GM12878 (cell line): ENCODE results near the gene NECTIN1. TPM values are rescaled to one million over a fixed set of nuclear protein-coding genes. Genes with fewer than 3 reads are reported as not detected.

Experiments used
- ATF2 ChIP-seq: IDR thresholded peaks from 2 replicates; pipeline ENCODE4 v1.6.1; 2012; ENCODE audit warnings: low read length, inconsistent platforms
- BHLHE40 ChIP-seq, 2 experiments: fragments of 450-650 bp in 1 of 2; IDR thresholded peaks; 2 replicates each; pipeline ENCODE4 v1.6.1; 2011 to 2017; ENCODE audit warnings: low read depth in 2 of 2, borderline replicate concordance in 1 of 2, improper control_type of control experiment in 1 of 2, low read length in 1 of 2, mild to moderate bottlenecking in 1 of 2
- BRCA1 ChIP-seq: IDR thresholded peaks from 2 replicates; pipeline ENCODE4 v1.6.1; 2011; ENCODE audit warnings: low read depth, low read length, improper control_type of control experiment
- IRF3 ChIP-seq: fragments of 450-650 bp; IDR thresholded peaks from 2 replicates; pipeline ENCODE4 v1.6.1; 2014; ENCODE audit warnings: mild to moderate bottlenecking
- JUNB ChIP-seq: IDR thresholded peaks from 2 replicates; pipeline ENCODE4 v1.6.1; 2016; ENCODE audit warnings: antibody characterized with exemption, mild to moderate bottlenecking
- MYC ChIP-seq: IDR thresholded peaks from 2 replicates; pipeline ENCODE4 v1.6.1; 2011; ENCODE audit warnings: mild to moderate bottlenecking, low read length, moderate library complexity, inconsistent platforms; ENCODE audit not compliant: insufficient read depth, insufficient replicate concordance, insufficient read length, severe bottlenecking
- NBN ChIP-seq: fragments of 450-650 bp; IDR thresholded peaks from 2 replicates; pipeline ENCODE4 v1.6.1; 2016
- NFYB ChIP-seq: IDR thresholded peaks from 2 replicates; pipeline ENCODE4 v1.6.1; 2011; ENCODE audit warnings: low read depth, mild to moderate bottlenecking, low read length, improper control_type of control experiment, moderate library complexity; ENCODE audit not compliant: insufficient read depth
- POLR2AphosphoS5 ChIP-seq: IDR thresholded peaks from 2 replicates; pipeline ENCODE4 v1.6.1; 2011; ENCODE audit warnings: mild to moderate bottlenecking, low read length, inconsistent platforms
- RAD51 ChIP-seq: fragments of 450-650 bp; IDR thresholded peaks from 2 replicates; pipeline ENCODE4 v1.6.1; 2016; ENCODE audit warnings: moderate library complexity, mild to moderate bottlenecking, inconsistent platforms
- RB1 ChIP-seq: fragments of 450-650 bp; formaldehyde crosslinking; IDR thresholded peaks from 2 replicates; pipeline ENCODE4 v1.6.1; 2017; ENCODE audit warnings: mild to moderate bottlenecking, borderline replicate concordance
- SREBF2 ChIP-seq: IDR thresholded peaks from 2 replicates; pipeline ENCODE4 v1.6.1; 2012; ENCODE audit warnings: mild to moderate bottlenecking, low read length
- TCF7 ChIP-seq: IDR thresholded peaks from 2 replicates; pipeline ENCODE4 v1.6.1; 2014; ENCODE audit warnings: antibody characterized with exemption, borderline replicate concordance
- ZBTB33 ChIP-seq: fragments of 450-650 bp; IDR thresholded peaks from 2 replicates; pipeline ENCODE4 v1.6.1; 2017; ENCODE audit warnings: mild to moderate bottlenecking
- ZBTB40 ChIP-seq: fragments of 450-650 bp; IDR thresholded peaks from 2 replicates; pipeline ENCODE4 v1.6.1; 2016; ENCODE audit warnings: mild to moderate bottlenecking, moderate library complexity, borderline replicate concordance
- polyA plus RNA-seq, 11 experiments: library from polyadenylated mRNA; depleted of rRNA in 4 of 11; unstranded in 6 of 11; stranded (reverse) in 5 of 11; fragments of >200 nt; fragmentation: Nextera tagmentation in 4 of 11; fragmentation: Illumina TruSeq in 1 of 11; extraction: Ambion mirVana in 4 of 11; extraction: Trizol in 1 of 11; gene quantifications; 1 replicate in 1 of 11; 2 replicates in 10 of 11; pipeline versions ENCODE4 v1.2.1 to v1.2.3, GENCODE V29; 2011 to 2016; ENCODE audit warnings: inconsistent platforms in 2 of 11, missing spikeins in 2 of 11, low read depth in 1 of 11
- total RNA-seq, 4 experiments: library from RNA; depleted of rRNA in 3 of 4; stranded (reverse); fragments of >200 nt in 3 of 4; fragmentation: Illumina TruSeq in 1 of 4; extraction: Trizol in 1 of 4; gene quantifications; 2 replicates each; pipeline versions ENCODE4 v1.2.1 to v1.2.3, GENCODE V29; 2013 to 2021

The NECTIN1 gene
- total and polyA plus RNA-seq, 10 of the 15 experiments (the other 5 are each of a cell fraction or from before 2014, with no cell fraction given), result 0.97 to 9.2 (median 2.3) TPM

GRCh38 chr11:119610836-119611426 is 118.1 kb downstream of the NECTIN1 start (continued):
- no peak for TF ChIP-seq ATF2
- no peak for TF ChIP-seq RB1
- no peak for TF ChIP-seq MYC
- TF ChIP-seq POLR2AphosphoS5, result no peak
- TF ChIP-seq BHLHE40 (IDR thresholded peaks at IDR 0.05; ENCODE audit: borderline replicate concordance in 1 of 2, low read depth in 2 of 2, low read length in 1 of 2), result no peak
- TF ChIP-seq BRCA1, result no peak
- TF ChIP-seq ZBTB33, result no peak
- no peak for TF ChIP-seq NBN
- no peak for TF ChIP-seq TCF7
- no peak for TF ChIP-seq IRF3
- no peak for TF ChIP-seq RAD51
- TF ChIP-seq SREBF2, result no peak
- TF ChIP-seq JUNB, result no peak
- no peak for TF ChIP-seq ZBTB40
- TF ChIP-seq NFYB, result no peak
